Common myeloid progenitor, CD34-positive (primary cell): Measurements from ENCODE around the gene MCAM.

Source experiments
- CTCF ChIA-PET: fragments of 350-600 bp; sonication (Branson Sonifier 250); formaldehyde crosslinking; loops from one replicate; lab custom pipeline; 2021; ENCODE audit warnings: antibody characterized with exemption; lab: Charles Lee
- POLR2A ChIA-PET: fragments of 350-600 bp; sonication (Branson Sonifier 250); formaldehyde crosslinking; loops from one replicate; lab custom pipeline; 2021; ENCODE audit warnings: antibody characterized with exemption; lab: Charles Lee
- DNase-seq, 3 donors: peaks; one replicate each; pipeline versions ENCODE4 v3.0.0 to v3.0.0-alpha.2; 2013
- H3K27ac ChIP-seq, 2 experiments: 1 replicate in 1 of 2; 2 replicates in 1 of 2; pipeline ENCODE4 v1.7.0; 2013; ENCODE audit warnings: inconsistent platforms in 2 of 2, low read length in 2 of 2, mild to moderate bottlenecking in 2 of 2, low read depth in 1 of 2, moderate library complexity in 1 of 2; ENCODE audit not compliant: severe bottlenecking in 2 of 2, insufficient read depth in 1 of 2, poor library complexity in 1 of 2
- H3K27me3 ChIP-seq, 5 experiments: replicated peaks in 2 of 5; 1 replicate in 3 of 5; 2 replicates in 2 of 5; pipeline versions ENCODE4 v1.6.1 to v1.7.0; 2013; ENCODE audit warnings: low read length in 4 of 5, mild to moderate bottlenecking in 2 of 5, moderate library complexity in 2 of 5, inconsistent platforms in 1 of 5; ENCODE audit not compliant: insufficient read depth in 5 of 5, control insufficient read depth in 4 of 5
- H3K36me3 ChIP-seq, 4 experiments: 1 replicate in 2 of 4; 2 replicates in 2 of 4; pipeline versions ENCODE4 v1.6.1 to v1.7.0; 2013; ENCODE audit warnings: low read length in 3 of 4, control low read depth in 1 of 4, mild to moderate bottlenecking in 1 of 4; ENCODE audit not compliant: control insufficient read depth in 4 of 4, insufficient read depth in 4 of 4
- H3K4me1 ChIP-seq, 4 experiments: 1 replicate in 3 of 4; 2 replicates in 1 of 4; pipeline versions ENCODE4 v1.6.1 to v1.7.1; 2013; ENCODE audit warnings: low read length in 3 of 4, mild to moderate bottlenecking in 3 of 4, control low read depth in 1 of 4, inconsistent platforms in 1 of 4, moderate library complexity in 1 of 4; ENCODE audit not compliant: control insufficient read depth in 4 of 4, insufficient read depth in 4 of 4; ENCODE audit errors: control extremely low read depth in 1 of 4
- H3K4me3 ChIP-seq, 7 experiments: 1 replicate in 4 of 7; 2 replicates in 3 of 7; pipeline versions ENCODE4 v1.5.1 to v1.7.0; 2013; ENCODE audit warnings: mild to moderate bottlenecking in 7 of 7, low read length in 6 of 7, moderate library complexity in 6 of 7, inconsistent platforms in 2 of 7, low read depth in 2 of 7, control low read depth in 1 of 7; ENCODE audit not compliant: insufficient read depth in 4 of 7, control insufficient read depth in 1 of 7; ENCODE audit errors: extremely low read depth in 1 of 7
- H3K9me3 ChIP-seq, 5 experiments: 1 replicate in 4 of 5; 2 replicates in 1 of 5; pipeline versions ENCODE4 v1.6.1 to v1.7.1; 2013; ENCODE audit warnings: low read length in 4 of 5, mild to moderate bottlenecking in 2 of 5, inconsistent platforms in 1 of 5, low read depth in 1 of 5, moderate library complexity in 1 of 5; ENCODE audit not compliant: control insufficient read depth in 4 of 5, insufficient read depth in 2 of 5; ENCODE audit errors: control extremely low read depth in 1 of 5
- WGBS: methylation state at CpG from one replicate; pipeline ENCODE4 v1.1.5; 2013; ENCODE audit not compliant: insufficient coverage; 5-methylcytosine and 5-hydroxymethylcytosine counted together

Gene MCAM

DNA sequence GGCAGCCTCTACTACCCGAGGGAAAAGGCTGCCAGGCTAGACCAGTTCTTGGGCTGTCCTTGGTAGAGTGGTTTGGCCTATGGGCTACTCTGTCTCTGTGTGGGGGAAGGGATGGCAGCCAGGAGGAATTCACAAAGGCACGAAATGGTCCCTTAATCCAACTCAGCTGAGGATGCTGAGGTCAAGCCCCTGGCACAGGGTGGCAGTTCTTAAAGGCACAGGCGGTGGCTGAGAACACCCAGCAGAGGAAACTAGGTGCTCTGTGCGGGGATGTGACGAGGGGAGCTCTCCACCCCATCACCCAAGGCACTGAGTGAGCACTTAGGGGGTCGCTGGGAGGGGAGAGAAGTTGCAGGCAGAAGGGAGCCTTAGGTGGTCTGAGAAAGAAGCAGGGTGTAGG lies 29.7 kb upstream of the MCAM start, which contains the start of gene MFRP:
TSS of gene MFRP (minus strand) at position 101 of the 400 bp plus-strand sequence. CDS start 192 bp downstream, outside the sequence.
- H3K9me3 ChIP-seq, result no peaks in the 10 kb centered on the region
- no peak for DNase-seq
- ChIA-PET POLR2A (no interaction called here), CTCF (interaction anchor here (1.1 to 12.0 kb wide), 4 partner anchors 10 to 27 kb away, joined by 3 to 62 read pairs (median 4); no protein-coding TSS in a partner anchor)
- H3K27me3 ChIP-seq, result peaks cover 0 to 30% (median 9%) of the 10 kb centered on the region in 5 experiments
- H3K36me3 ChIP-seq, result no peaks in the 10 kb centered on the region
- H3K27ac ChIP-seq, result no peak within 1 kb of the TSS
- 56% methylated on average over 1 of the region's 6 CpGs for WGBS
- peaks cover 0 to under 1% (median under 1%) of the 10 kb centered on the region in 4 experiments for H3K4me1 ChIP-seq
- H3K4me3 ChIP-seq, result no peak within 1 kb of the TSS

DNA sequence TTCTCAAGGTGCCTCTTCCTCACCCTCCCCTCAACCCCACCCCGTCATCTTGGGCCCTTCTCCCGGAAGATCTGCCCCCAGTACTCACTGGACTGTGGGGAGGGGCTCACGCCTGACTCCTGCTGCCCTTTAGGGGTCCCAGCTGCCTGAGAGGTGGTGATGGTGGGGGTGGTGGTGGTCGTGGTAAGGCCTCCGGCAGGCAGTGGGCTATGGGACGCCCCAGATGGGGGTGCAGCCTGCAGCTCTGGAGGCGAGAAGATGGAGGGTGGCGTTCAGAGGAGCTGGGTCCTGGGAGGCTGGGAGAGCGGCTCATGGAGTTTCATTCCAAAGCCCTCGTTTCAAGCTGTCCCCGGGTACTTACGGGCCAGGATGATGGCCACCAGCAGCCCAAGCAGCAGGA lies 28.8 kb upstream of the MCAM start:
- 91% methylated on average over 9 of the region's 12 CpGs for WGBS
- POLR2A ChIA-PET, result no interaction called here

DNA sequence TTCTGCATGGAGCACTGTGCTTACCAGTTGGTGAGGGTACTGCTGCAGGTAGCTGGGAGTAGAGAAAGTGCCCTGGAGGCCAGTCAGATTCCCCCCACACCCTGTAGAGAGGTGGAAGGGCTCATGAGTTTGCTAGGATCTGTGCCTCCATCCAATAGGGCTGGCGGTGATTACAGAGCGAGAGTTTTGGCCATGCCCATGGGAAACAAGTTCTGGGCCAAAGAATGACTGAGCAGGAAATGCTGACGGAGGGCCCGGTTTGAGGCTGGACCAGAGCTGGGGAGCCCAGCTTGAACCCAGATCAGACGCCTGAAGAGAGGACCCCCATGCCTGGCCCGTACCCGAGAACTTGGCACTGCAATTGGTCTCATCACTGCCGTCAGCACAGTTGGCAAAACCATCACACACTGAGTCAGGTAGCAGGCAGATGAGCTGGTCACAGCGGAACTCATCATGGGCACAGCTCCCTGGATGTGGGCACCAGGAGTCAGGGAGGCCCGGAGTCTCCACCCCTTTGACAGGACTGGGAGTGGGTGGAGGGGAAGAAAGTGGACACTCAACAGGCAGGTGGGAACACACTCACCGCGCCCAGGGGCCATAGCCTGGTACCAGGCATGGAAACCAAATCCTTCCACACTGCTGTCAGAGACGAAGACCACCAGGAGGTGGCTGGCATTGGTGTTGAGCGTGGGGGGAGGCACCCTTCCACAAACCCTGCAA lies 27.5 kb upstream of the MCAM start:
- peaks cover 0 to 51% (median 18%) of the 10 kb centered on the region in 5 experiments for H3K27me3 ChIP-seq
- POLR2A ChIA-PET, result no interaction called here
- no peak overlapping the region for H3K4me3 ChIP-seq
- CTCF ChIA-PET, result interaction anchor here (2.0 to 12.0 kb wide), 3 partner anchors 12 to 29 kb away, joined by 14 to 62 read pairs (median 20); no protein-coding TSS in a partner anchor
- 84% methylated on average over 10 of the region's 14 CpGs for WGBS
- no peak overlapping the region for H3K27ac ChIP-seq
- H3K9me3 ChIP-seq, result no peaks in the 10 kb centered on the region
- H3K36me3 ChIP-seq, result no peaks in the 10 kb centered on the region
- H3K4me1 ChIP-seq, result peaks cover 0 to 22% (median 21%) of the 10 kb centered on the region in 4 experiments
- DNase-seq, result no peak

More for the DNA sequence above, 28.8 kb upstream of the MCAM start:
- no peak overlapping the region for H3K27ac ChIP-seq
- peaks cover 0 to 10% (median 9%) of the 10 kb centered on the region in 4 experiments for H3K4me1 ChIP-seq
- H3K9me3 ChIP-seq, result no peaks in the 10 kb centered on the region
- CTCF ChIA-PET, result interaction anchor here (1.0 to 12.0 kb wide), 4 partner anchors 11 to 129 kb away, joined by 3 to 62 read pairs (median 12); no protein-coding TSS in a partner anchor
- no peaks in the 10 kb centered on the region for H3K36me3 ChIP-seq
- H3K27me3 ChIP-seq, result peaks cover 0 to 39% (median 15%) of the 10 kb centered on the region in 5 experiments
- no peak overlapping the region for H3K4me3 ChIP-seq
- DNase-seq, result no peak

DNA sequence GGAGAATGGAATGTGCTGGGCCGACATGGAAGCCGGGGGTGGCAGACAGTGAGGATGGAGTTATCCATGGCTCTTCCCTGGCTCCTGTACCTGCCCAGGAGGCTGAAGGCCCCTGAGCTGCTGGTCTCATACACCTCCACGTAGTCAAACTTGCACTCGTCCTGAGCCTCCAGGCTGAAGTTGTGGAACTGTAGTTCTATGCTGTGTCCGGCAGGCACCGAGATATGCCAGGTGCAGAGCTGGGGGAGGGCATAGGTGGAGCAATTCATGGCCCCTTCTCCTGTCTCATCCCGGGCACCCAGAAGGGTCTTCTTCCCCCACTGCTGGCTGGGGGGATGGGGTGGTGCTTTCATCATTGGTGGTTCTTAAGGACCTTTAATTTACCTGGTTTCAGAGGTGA lies 26.8 kb upstream of the MCAM start:
- POLR2A ChIA-PET, result no interaction called here
- no peak for DNase-seq
- H3K9me3 ChIP-seq, result no peaks in the 10 kb centered on the region
- 80% methylated on average over 2 of the region's 7 CpGs for WGBS
- H3K27me3 ChIP-seq, result peaks cover 0 to 58% (median 19%) of the 10 kb centered on the region in 5 experiments
- H3K27ac ChIP-seq, result no peak overlapping the region
- CTCF ChIA-PET, result interaction anchor here (1.4 to 12.0 kb wide), 4 partner anchors 12 to 134 kb away, joined by 4 to 62 read pairs (median 17); no protein-coding TSS in a partner anchor
- H3K36me3 ChIP-seq, result no peaks in the 10 kb centered on the region
- H3K4me3 ChIP-seq, result no peak overlapping the region
- peaks cover 0 to 25% (median 22%) of the 10 kb centered on the region in 4 experiments for H3K4me1 ChIP-seq

DNA sequence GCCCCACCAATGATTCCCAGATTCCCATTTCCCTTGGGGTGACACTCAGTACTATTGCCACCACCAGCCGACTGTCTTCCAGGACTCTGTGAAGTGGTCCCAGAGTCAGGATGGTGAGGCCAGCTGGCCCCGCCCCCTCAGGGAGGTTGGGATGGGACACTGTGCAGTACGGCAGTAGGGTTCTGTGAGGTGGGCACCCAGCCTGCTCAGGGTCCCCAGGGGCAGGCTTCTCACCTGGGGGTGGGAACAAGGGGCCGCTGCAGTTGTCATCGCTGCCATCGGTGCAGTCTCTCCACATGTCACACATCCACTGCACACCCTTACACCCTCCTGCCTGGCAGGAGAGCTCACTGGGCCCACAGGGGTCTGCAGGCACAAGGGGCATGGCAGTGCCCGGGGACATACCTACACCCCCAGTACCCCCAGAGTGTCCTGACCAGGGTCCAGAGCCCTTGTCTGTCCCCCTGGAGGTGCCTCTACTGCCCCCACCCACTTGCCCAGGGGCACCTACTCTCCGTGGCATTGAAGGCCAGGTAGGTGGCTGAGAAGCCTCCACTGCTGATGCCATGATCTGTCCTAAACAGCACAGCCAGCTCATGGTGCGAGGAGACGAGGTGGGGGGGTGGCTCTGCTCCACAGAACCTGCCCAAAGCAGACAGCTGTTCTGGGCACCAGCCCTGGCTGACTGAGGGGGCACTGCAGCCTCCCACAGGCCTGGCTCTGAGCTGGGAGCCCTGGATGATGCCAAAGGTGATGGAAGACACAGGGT lies 25.6 kb upstream of the MCAM start:
- 80% methylated on average over 1 of the region's 10 CpGs for WGBS
- H3K36me3 ChIP-seq, result no peaks in the 10 kb centered on the region
- peaks cover 0 to 62% (median 19%) of the 10 kb centered on the region in 5 experiments for H3K27me3 ChIP-seq
- ChIA-PET POLR2A (no interaction called here), CTCF (interaction anchor here (1.4 to 12.0 kb wide), 3 partner anchors 20 to 135 kb away, joined by 4 to 62 read pairs (median 14); no protein-coding TSS in a partner anchor)
- no peak overlapping the region for H3K27ac ChIP-seq
- peaks cover 0 to 31% (median 26%) of the 10 kb centered on the region in 4 experiments for H3K4me1 ChIP-seq
- H3K4me3 ChIP-seq, result no peak overlapping the region
- no peak for DNase-seq
- H3K9me3 ChIP-seq, result no peaks in the 10 kb centered on the region

DNA sequence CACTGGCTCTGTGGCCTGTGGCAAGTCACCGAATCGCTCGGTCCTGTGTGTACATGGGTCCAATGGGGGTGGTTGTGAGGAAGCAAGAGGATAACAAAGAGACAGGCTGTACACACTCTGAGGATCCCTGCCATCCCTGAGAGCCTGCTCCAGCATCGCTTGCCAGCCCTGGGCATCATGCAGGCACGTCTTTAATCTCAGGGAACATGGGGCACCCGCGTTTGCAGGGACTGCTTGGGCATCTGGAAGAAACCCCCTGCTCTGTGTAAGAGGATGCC lies 25.0 kb upstream of the MCAM start:
- WGBS, result 95% methylated on average over 4 of the region's 7 CpGs

More for the DNA sequence above, 25.0 kb upstream of the MCAM start:
- ChIA-PET POLR2A (no interaction called here), CTCF (interaction anchor here (12.0 kb wide), 1 partner anchor 32 kb away, joined by 62 read pairs; no protein-coding TSS in a partner anchor)
- Histone ChIP-seq H3K4me1 (peaks cover 0 to 31% (median 28%) of the 10 kb centered on the region in 4 experiments), H3K9me3 (no peaks in the 10 kb centered on the region), H3K27me3 (peaks cover 0 to 58% (median 18%) of the 10 kb centered on the region in 5 experiments), H3K27ac (no peak overlapping the region), H3K4me3 (no peak overlapping the region), H3K36me3 (peaks cover 0 to 3% (median 2%) of the 10 kb centered on the region in 4 experiments)
- no peak for DNase-seq
